Measurements from ENCODE around the gene OSBPL10. TPM values are rescaled to one million over a fixed set of nuclear protein-coding genes. Genes with fewer than 3 reads are reported as not detected.

OSBPL10 gene
- total RNA-seq, 1 donor from 2014 or later = 24.4 TPM

GRCh38 chr3:31668242-31668641 lies 312.8 kb downstream of the OSBPL10 start:
- H3K4me1 Mint-ChIP-seq (ENCODE audit: unreplicated experiment) = no peaks in the 10 kb centered on the region
- H3K27me3 Mint-ChIP-seq = no peaks in the 10 kb centered on the region
- no peak for DNase-seq (ENCODE audit: extremely low spot score, unreplicated experiment)
- peaks cover 11% of the 10 kb centered on the region for H3K36me3 Mint-ChIP-seq
- H3K4me3 Mint-ChIP-seq = no peak overlapping the region
- TF ChIP-seq CTCF (conservative IDR thresholded peaks at IDR 0.05) = no peak
- H3K27ac Mint-ChIP-seq = peak overlapping the region; percentile 66
- no peaks in the 10 kb centered on the region for H3K9me3 Mint-ChIP-seq

GRCh38 chr3:31667582-31667981 lies 313.5 kb downstream of the OSBPL10 start:
- H3K4me1 Mint-ChIP-seq (ENCODE audit: unreplicated experiment) = no peaks in the 10 kb centered on the region
- no peaks in the 10 kb centered on the region for H3K9me3 Mint-ChIP-seq
- peaks cover 11% of the 10 kb centered on the region for H3K36me3 Mint-ChIP-seq

GRCh38 chr3:31664031-31664430 lies 317.0 kb downstream of the OSBPL10 start:
- H3K4me1 Mint-ChIP-seq (ENCODE audit: unreplicated experiment) = peaks cover 14% of the 10 kb centered on the region
- no peaks in the 10 kb centered on the region for H3K27me3 Mint-ChIP-seq
- no peak for TF ChIP-seq CTCF (conservative IDR thresholded peaks at IDR 0.05)
- H3K27ac Mint-ChIP-seq = no peak overlapping the region
- DNase-seq (ENCODE audit: extremely low spot score, unreplicated experiment) = no peak
- H3K9me3 Mint-ChIP-seq = no peaks in the 10 kb centered on the region
- H3K36me3 Mint-ChIP-seq = peaks cover 6% of the 10 kb centered on the region
- no peak overlapping the region for H3K4me3 Mint-ChIP-seq

More at GRCh38 chr3:31667582-31667981, 313.5 kb downstream of the OSBPL10 start:
- H3K27ac Mint-ChIP-seq = no peak overlapping the region
- H3K4me3 Mint-ChIP-seq = no peak overlapping the region
- no peak for TF ChIP-seq CTCF (conservative IDR thresholded peaks at IDR 0.05)
- no peaks in the 10 kb centered on the region for H3K27me3 Mint-ChIP-seq
- no peak for DNase-seq (ENCODE audit: extremely low spot score, unreplicated experiment)

GRCh38 chr3:31661993-31662670 lies 318.9 kb downstream of the OSBPL10 start:
- Mint-ChIP-seq H3K4me3 (peak overlapping the region; percentile 40), H3K9me3 (peaks cover 10% of the 10 kb centered on the region), H3K27ac (peak overlapping the region; percentile 84), H3K27me3 (no peaks in the 10 kb centered on the region), H3K4me1 (ENCODE audit: unreplicated experiment) (peaks cover 14% of the 10 kb centered on the region), H3K36me3 (peaks cover 10% of the 10 kb centered on the region)
- no peak for TF ChIP-seq CTCF (conservative IDR thresholded peaks at IDR 0.05)
- DNase-seq (ENCODE audit: extremely low spot score, unreplicated experiment) = no peak

GRCh38 chr3:31661286-31661685 lies 319.8 kb downstream of the OSBPL10 start:
- Mint-ChIP-seq H3K4me1 (ENCODE audit: unreplicated experiment) (peaks cover 14% of the 10 kb centered on the region), H3K36me3 (peaks cover 17% of the 10 kb centered on the region), H3K9me3 (peaks cover 17% of the 10 kb centered on the region), H3K27me3 (no peaks in the 10 kb centered on the region), H3K4me3 (peak overlapping the region; percentile 17), H3K27ac (peak overlapping the region; percentile 84)
- TF ChIP-seq CTCF (conservative IDR thresholded peaks at IDR 0.05) = no peak
- DNase-seq (ENCODE audit: extremely low spot score, unreplicated experiment) = no peak

Data from type B pancreatic cell (in vitro differentiated cells).